BE2C (cell line): ENCODE data around the gene PTH2.

ENCODE experiments used
- DNase-seq: peaks from one replicate; pipeline ENCODE4 v3.0.0-alpha.2; 2020
- H3K27me3 ChIP-seq: fragments of 250-450 bp; sonication (Bioruptor Pico); 2 replicates; pipeline ENCODE4 v1.5.1; 2020; ENCODE audit warnings: mild to moderate bottlenecking
- H3K36me3 ChIP-seq: fragments of 250-450 bp; sonication (Bioruptor Pico); 2 replicates; pipeline ENCODE4 v1.5.1; 2020; ENCODE audit warnings: mild to moderate bottlenecking
- H3K4me1 ChIP-seq: fragments of 250-450 bp; sonication (Bioruptor Pico); 2 replicates; pipeline ENCODE4 v1.5.1; 2020
- H3K4me3 ChIP-seq: 2 replicates; pipeline ENCODE4 v1.5.1; 2011; ENCODE audit warnings: low read depth, low read length
- H3K9me3 ChIP-seq: fragments of 250-450 bp; sonication (Bioruptor Pico); 2 replicates; pipeline ENCODE4 v1.5.1; 2020
- TF ChIP-seq, protein P1 (sequence below): IDR thresholded peaks from 2 replicates; pipeline ENCODE4 v1.5.1; 2012; ENCODE audit warnings: mild to moderate bottlenecking, low read depth, low read length

The PTH2 gene

DNA sequence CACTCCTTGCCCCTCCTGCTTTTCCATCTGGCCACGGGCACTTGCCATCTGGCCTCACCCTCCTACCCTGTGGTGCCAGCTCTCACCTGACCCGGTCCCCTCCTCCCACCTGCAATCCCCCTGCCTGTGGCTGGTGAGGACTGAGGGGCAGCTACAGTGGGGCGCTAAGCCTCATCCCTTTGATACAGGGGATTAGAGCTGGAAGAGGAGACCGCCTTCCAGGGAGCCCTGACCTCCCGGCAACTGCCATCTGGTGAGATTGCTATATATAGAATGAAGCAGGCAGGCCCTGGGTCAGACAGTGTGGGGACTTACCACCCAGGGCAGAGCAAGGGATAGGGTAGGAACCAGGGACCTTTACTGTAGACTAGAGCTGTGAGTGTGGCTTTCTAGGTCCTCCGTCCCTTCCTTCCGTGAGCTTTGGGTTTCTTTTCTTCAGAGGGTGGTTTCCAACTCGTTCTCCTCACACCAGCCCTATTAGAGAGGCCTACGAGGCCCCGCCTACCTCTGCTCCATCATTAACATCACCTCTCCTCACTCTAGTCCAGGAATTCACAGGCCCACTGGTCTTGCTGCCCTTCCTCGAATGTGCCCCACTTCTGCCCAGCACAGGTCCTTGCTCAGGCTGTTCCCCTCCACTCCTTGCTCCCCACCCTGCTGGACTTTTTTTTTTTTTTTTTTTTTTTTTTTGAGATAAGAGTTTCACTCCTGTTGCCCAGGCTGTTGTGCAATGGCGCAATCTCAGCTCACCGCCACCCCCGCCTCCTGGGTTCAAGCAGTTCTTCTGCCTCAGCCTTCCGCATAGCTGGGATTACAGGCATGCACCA, 27.4 kb downstream of the PTH2 start:
- no peaks in the 10 kb centered on the region for H3K9me3 ChIP-seq
- H3K4me3 ChIP-seq, result no peak overlapping the region
- no peak for DNase-seq
- TF ChIP-seq, protein P1, sequence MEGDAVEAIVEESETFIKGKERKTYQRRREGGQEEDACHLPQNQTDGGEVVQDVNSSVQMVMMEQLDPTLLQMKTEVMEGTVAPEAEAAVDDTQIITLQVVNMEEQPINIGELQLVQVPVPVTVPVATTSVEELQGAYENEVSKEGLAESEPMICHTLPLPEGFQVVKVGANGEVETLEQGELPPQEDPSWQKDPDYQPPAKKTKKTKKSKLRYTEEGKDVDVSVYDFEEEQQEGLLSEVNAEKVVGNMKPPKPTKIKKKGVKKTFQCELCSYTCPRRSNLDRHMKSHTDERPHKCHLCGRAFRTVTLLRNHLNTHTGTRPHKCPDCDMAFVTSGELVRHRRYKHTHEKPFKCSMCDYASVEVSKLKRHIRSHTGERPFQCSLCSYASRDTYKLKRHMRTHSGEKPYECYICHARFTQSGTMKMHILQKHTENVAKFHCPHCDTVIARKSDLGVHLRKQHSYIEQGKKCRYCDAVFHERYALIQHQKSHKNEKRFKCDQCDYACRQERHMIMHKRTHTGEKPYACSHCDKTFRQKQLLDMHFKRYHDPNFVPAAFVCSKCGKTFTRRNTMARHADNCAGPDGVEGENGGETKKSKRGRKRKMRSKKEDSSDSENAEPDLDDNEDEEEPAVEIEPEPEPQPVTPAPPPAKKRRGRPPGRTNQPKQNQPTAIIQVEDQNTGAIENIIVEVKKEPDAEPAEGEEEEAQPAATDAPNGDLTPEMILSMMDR, result no peak
- no peaks in the 10 kb centered on the region for H3K4me1 ChIP-seq
- no peaks in the 10 kb centered on the region for H3K36me3 ChIP-seq
- peaks cover 10% of the 10 kb centered on the region for H3K27me3 ChIP-seq

DNA sequence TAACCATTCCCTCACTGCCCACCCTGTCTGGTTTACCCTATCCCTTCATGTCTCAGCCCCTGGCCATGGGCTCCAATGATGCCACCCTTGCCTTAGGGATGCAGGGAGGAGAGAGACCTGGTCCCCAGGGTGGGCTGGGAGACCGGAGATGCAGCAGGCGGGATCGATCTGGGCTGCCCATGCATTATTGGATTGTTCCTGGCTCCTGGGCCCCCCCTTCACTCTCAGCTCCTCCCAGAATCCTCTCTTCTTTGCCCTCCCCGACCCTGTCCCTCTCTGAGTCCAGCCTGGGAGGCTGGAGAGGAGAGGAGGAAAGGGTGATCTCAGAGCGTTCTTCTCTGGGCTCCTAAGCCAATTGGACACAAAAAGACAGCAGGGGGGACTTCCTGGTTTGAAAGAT, 29.4 kb downstream of the PTH2 start:
- TF ChIP-seq, protein P1, result no peak
- Histone ChIP-seq H3K9me3 (no peaks in the 10 kb centered on the region), H3K4me1 (no peaks in the 10 kb centered on the region), H3K36me3 (no peaks in the 10 kb centered on the region), H3K27me3 (peaks cover 19% of the 10 kb centered on the region), H3K4me3 (no peak overlapping the region)
- DNase-seq, result no peak

DNA sequence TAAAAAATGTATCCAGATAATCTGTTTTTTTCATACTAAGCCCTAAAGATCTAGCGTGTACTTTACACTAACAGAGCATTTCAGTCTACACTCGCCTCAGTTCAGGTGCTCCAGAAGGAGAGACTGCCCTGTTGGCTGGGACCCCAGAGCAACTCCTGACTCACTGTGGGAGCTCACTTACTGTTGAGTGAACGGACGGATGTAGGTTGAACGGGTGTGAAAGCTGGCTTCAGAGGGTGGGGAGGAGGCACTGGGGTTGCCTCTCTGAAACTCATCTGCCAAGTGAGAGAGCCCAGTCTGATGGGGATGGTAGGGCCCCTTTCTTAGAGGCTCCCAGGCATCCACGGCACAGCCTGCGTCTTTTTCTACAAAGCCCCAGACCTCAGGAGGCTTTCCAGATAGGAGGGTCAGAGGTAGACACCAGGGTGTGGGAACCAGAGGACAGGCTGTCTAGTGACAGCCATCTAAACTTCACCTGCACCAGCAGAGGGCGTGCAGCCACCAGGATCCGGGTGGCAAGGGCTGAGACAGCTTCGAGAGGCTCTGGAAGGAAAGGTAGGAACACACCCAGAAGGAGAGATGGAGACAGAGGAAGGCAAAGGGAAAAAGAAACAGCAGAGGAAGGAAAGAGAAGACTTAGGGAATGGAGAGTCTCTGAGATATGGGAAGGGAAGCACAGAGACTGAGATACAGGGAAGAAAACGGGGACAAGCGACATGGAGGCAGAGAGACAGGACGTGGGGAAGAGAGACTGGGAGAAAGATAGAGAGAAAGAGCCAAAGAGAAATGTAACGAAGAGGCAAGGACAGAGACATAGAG, 31.5 kb downstream of the PTH2 start:
- H3K27me3 ChIP-seq, result peaks cover 19% of the 10 kb centered on the region
- H3K36me3 ChIP-seq, result no peaks in the 10 kb centered on the region
- H3K4me3 ChIP-seq, result no peak overlapping the region
- DNase-seq, result peak; percentile 86
- TF ChIP-seq, protein P1, result peak; percentile 96
- no peaks in the 10 kb centered on the region for H3K9me3 ChIP-seq
- no peaks in the 10 kb centered on the region for H3K4me1 ChIP-seq

DNA sequence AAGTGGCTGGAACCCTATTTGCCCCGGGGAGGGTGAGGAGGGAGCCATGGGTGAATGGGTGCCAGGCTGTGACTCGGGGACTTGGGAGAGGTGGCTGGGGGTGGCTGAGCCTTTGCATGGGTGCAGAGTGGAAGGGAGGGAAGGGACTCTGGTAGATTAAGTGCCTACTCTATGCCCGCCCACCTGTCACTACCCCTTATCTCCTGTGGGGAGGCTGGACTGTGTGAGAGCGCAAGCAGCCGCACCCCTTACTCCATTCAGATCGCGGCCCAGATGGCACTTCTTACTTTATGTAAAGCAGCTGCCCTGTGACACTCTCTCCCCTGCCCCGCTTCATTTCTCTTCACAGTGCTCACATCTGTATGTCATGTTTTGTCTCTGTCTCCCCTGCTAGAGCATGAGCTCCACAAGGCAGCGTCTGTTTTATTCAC, 32.3 kb downstream of the PTH2 start:
- H3K4me1 ChIP-seq, result no peaks in the 10 kb centered on the region
- no peaks in the 10 kb centered on the region for H3K9me3 ChIP-seq
- TF ChIP-seq, protein P1, result no peak
- H3K4me3 ChIP-seq, result no peak overlapping the region
- no peaks in the 10 kb centered on the region for H3K36me3 ChIP-seq
- H3K27me3 ChIP-seq, result peaks cover 19% of the 10 kb centered on the region
- DNase-seq, result no peak

DNA sequence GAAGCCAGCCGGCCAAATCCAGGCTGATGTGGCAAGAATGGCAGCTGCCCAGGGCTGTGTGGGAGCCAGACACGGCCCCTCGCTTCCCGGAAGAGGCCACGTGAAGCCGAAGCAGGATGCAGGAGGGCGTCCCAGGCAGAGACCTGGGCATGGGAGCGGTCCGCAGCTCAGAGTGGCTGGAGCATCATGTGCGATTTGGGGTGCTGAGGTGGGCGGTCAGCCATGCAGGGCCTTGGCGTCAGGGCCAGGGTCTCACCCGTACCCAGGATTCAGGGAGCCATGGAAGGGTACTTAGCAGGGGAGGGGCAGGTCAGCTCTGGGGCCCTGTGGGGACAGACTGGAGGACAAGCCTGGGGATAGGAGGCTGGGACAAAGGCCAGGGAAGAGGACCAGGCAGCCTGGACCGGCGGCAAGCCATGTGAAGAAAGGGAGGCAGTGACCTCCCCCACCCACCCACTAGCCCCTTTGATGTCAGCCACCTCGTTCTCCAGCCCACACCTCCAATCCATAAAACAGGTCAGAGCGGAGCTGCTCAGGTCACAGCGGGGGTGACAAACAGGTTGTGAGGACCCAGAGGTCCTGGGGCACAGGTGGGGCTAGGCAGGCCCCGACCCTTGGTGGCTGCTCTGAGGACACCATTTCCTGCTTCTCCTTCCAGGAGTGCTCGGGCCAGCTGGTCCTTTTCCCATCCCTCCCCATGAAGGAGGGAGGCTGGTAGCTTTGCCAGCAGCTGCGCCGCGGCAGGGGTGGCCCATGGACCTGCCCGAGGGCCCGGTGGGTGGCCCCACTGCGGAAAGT, 32.9 kb downstream of the PTH2 start:
- Histone ChIP-seq H3K4me1 (no peaks in the 10 kb centered on the region), H3K4me3 (no peak overlapping the region)
- TF ChIP-seq, protein P1, result no peak

More for the DNA sequence above, 32.9 kb downstream of the PTH2 start:
- DNase-seq, result no peak
- H3K36me3 ChIP-seq, result no peaks in the 10 kb centered on the region
- peaks cover 19% of the 10 kb centered on the region for H3K27me3 ChIP-seq
- no peaks in the 10 kb centered on the region for H3K9me3 ChIP-seq
